Osteoblast (primary cell): ENCODE data around the gene CCND3. TPM values are rescaled to one million over a fixed set of nuclear protein-coding genes. Genes with fewer than 3 reads are reported as not detected.

Experiments used
- DNase-seq: peaks from one replicate; pipeline ENCODE4 v3.0.0; 2011; ENCODE audit warnings: low spot score, mixed read lengths; ENCODE audit not compliant: insufficient read length; ENCODE audit errors: missing footprints
- H2AFZ ChIP-seq: 2 replicates; pipeline ENCODE4 v1.6.0; 2011; ENCODE audit warnings: mild to moderate bottlenecking, low read length
- H3K27ac ChIP-seq: 2 replicates; pipeline ENCODE4 v1.5.1; 2011; ENCODE audit warnings: mild to moderate bottlenecking, low read depth, low read length, moderate library complexity
- H3K27me3 ChIP-seq: 2 replicates; pipeline ENCODE4 v1.6.0; 2012; ENCODE audit warnings: mild to moderate bottlenecking, control low read depth, inconsistent platforms, low read length, moderate library complexity; ENCODE audit not compliant: insufficient read depth
- H3K36me3 ChIP-seq: 2 replicates; pipeline ENCODE4 v1.5.1; 2011; ENCODE audit warnings: mild to moderate bottlenecking, low read length, control low read depth, moderate library complexity; ENCODE audit not compliant: insufficient read depth
- H3K4me1 ChIP-seq: 2 replicates; pipeline ENCODE4 v1.5.1; 2011; ENCODE audit warnings: mild to moderate bottlenecking, low read length, control low read depth, moderate library complexity; ENCODE audit not compliant: insufficient read depth
- H3K4me2 ChIP-seq: 2 replicates; pipeline ENCODE4 v1.6.0; 2011; ENCODE audit warnings: mild to moderate bottlenecking, low read length; ENCODE audit not compliant: insufficient read depth
- H3K4me3 ChIP-seq: fragments of 200-600 bp; sonication (generic); 3 replicates; pipeline ENCODE4 v1.5.1; 2012; ENCODE audit warnings: mild to moderate bottlenecking, low read length, inconsistent platforms; ENCODE audit not compliant: insufficient read depth
- H3K79me2 ChIP-seq: 2 replicates; pipeline ENCODE4 v1.6.0; 2012; ENCODE audit warnings: mild to moderate bottlenecking, low read length, control low read depth, inconsistent platforms; ENCODE audit not compliant: insufficient read depth
- H3K9me3 ChIP-seq: 2 replicates; pipeline ENCODE4 v1.5.1; 2011; ENCODE audit warnings: low read depth, low read length, control low read depth
- H4K20me1 ChIP-seq: 2 replicates; pipeline ENCODE4 v1.6.0; 2012; ENCODE audit warnings: mild to moderate bottlenecking, low read length, control low read depth; ENCODE audit not compliant: insufficient read depth
- CTCF ChIP-seq: IDR thresholded peaks from 2 replicates; pipeline ENCODE4 v1.5.1; 2011; ENCODE audit warnings: mild to moderate bottlenecking, low read depth, low read length, moderate library complexity; ENCODE audit errors: extremely low read depth
- total RNA-seq: library from RNA; depleted of rRNA; stranded (reverse); fragments of >200 nt; gene quantifications from 2 replicates; pipeline ENCODE4 v1.2.3, GENCODE V29; 2012

Gene CCND3
- total RNA-seq, 1 donor, result 21.0 TPM

DNA sequence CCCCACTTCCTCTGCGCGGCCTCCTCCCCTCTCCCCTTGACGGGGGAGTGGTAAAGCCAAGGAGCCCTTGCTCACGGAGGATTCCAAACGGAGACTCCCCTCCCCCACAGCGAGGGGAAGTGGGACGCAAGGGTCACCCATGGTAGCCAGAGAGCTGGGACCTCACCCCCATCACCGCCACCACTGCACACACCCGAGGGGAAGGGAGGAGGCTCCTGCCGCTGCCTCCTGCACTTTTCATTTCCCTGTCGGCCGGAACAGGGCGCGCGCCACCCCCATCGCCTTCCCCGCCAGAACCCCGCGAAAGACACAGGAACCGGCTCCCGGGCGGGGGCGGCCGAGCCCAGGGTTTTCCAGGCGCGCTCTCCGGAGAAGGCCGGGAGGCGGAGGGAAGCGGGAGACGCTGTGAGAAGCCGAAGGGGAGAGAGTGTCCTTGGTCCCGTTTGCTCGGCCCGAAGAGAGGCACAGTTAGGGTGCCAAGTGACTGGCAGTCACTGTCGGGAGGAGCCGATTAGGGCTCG is 789 bp downstream of the CCND3 start:
- Histone ChIP-seq H4K20me1 (peaks cover 36% of the 10 kb centered on the region), H3K4me1 (peaks cover 41% of the 10 kb centered on the region), H2AFZ (peak overlapping the region; percentile 92), H3K79me2 (peaks cover 45% of the 10 kb centered on the region), H3K36me3 (peaks cover 19% of the 10 kb centered on the region), H3K27ac (peak overlapping the region; percentile 58), H3K4me3 (peak overlapping the region; percentile 95), H3K27me3 (no peaks in the 10 kb centered on the region), H3K9me3 (no peaks in the 10 kb centered on the region), H3K4me2 (peak overlapping the region; percentile 97)
- no peak for TF ChIP-seq CTCF
- DNase-seq, result peak; percentile 83

GRCh38 chr6:41939848-41940758 is 1.5 kb downstream of the CCND3 start:
- H4K20me1 ChIP-seq, result peaks cover 42% of the 10 kb centered on the region
- peaks cover 49% of the 10 kb centered on the region for H3K79me2 ChIP-seq
- peaks cover 45% of the 10 kb centered on the region for H3K4me1 ChIP-seq
- H2AFZ ChIP-seq, result peak overlapping the region; percentile 92
- peaks cover 26% of the 10 kb centered on the region for H3K36me3 ChIP-seq
- H3K27ac ChIP-seq, result peak overlapping the region; percentile 58
- H3K4me2 ChIP-seq, result peak overlapping the region; percentile 97
- no peaks in the 10 kb centered on the region for H3K27me3 ChIP-seq
- H3K9me3 ChIP-seq, result no peaks in the 10 kb centered on the region
- peak overlapping the region; percentile 95 for H3K4me3 ChIP-seq
- no peak for TF ChIP-seq CTCF
- peak; percentile 81 for DNase-seq

GRCh38 chr6:41939176-41939847 is 2.3 kb downstream of the CCND3 start:
- no peaks in the 10 kb centered on the region for H3K9me3 ChIP-seq
- H3K79me2 ChIP-seq, result peaks cover 49% of the 10 kb centered on the region
- peaks cover 34% of the 10 kb centered on the region for H3K36me3 ChIP-seq
- peaks cover 49% of the 10 kb centered on the region for H4K20me1 ChIP-seq
- peak overlapping the region; percentile 97 for H3K4me2 ChIP-seq
- no peak overlapping the region for H2AFZ ChIP-seq
- peak; percentile 74 for DNase-seq
- H3K27me3 ChIP-seq, result no peaks in the 10 kb centered on the region
- H3K4me1 ChIP-seq, result peaks cover 51% of the 10 kb centered on the region
- TF ChIP-seq CTCF, result no peak
- H3K27ac ChIP-seq, result peak overlapping the region; percentile 45
- peak overlapping the region; percentile 95 for H3K4me3 ChIP-seq
